HL-60 (cell line): ENCODE data around the gene KLHL26.

ENCODE experiments used
- DNase-seq, 2 experiments: peaks; one replicate each; pipeline ENCODE4 v3.0.0-alpha.2; 2010 to 2020; ENCODE audit warnings: low read depth in 1 of 2, low spot score in 1 of 2
- H3K27ac ChIP-seq: fragments of 250-450 bp; sonication (Bioruptor Pico); replicated peaks from 2 replicates; pipeline ENCODE4 v1.5.1; 2020; ENCODE audit warnings: mild to moderate bottlenecking, moderate library complexity
- H3K27me3 ChIP-seq: fragments of 250-450 bp; sonication (Bioruptor Pico); 2 replicates; pipeline ENCODE4 v1.5.1; 2021; ENCODE audit warnings: mild to moderate bottlenecking, moderate library complexity; ENCODE audit not compliant: insufficient read depth, poor library complexity, severe bottlenecking
- H3K4me3 ChIP-seq: replicated peaks from 2 replicates; pipeline ENCODE4 v1.5.1; 2011; ENCODE audit warnings: mild to moderate bottlenecking, control low read depth, low read length; ENCODE audit not compliant: insufficient read depth
- CTCF ChIP-seq: IDR thresholded peaks from one replicate; pipeline ENCODE4 v1.5.1; 2011; ENCODE audit warnings: low read length, control low read depth, inconsistent platforms; ENCODE audit not compliant: insufficient read depth
- GABPA ChIP-seq: IDR thresholded peaks from 2 replicates; pipeline ENCODE4 v1.6.1; 2012; ENCODE audit warnings: low read depth
- POLR2AphosphoS5 ChIP-seq: IDR thresholded peaks from 2 replicates; pipeline ENCODE4 v1.6.1; 2012; ENCODE audit warnings: low read depth
- REST ChIP-seq: IDR thresholded peaks from 2 replicates; pipeline ENCODE4 v1.6.1; 2012; ENCODE audit warnings: low read depth; ENCODE audit not compliant: insufficient replicate concordance
- SPI1 ChIP-seq: IDR thresholded peaks from 2 replicates; pipeline ENCODE4 v1.6.1; 2012; ENCODE audit warnings: low read depth, mild to moderate bottlenecking, borderline replicate concordance

KLHL26 gene

GRCh38 chr19:18668744-18669523 is 32.1 kb downstream of the KLHL26 start:
- Histone ChIP-seq H3K27ac (no peak overlapping the region), H3K27me3 (no peaks in the 10 kb centered on the region), H3K4me3 (no peak overlapping the region)
- DNase-seq: no peak
- TF ChIP-seq POLR2AphosphoS5 (no peak), GABPA (no peak), CTCF (no peak), SPI1 (no peak)

- Histone ChIP-seq H3K27ac (no peak overlapping the region), H3K27me3 (no peaks in the 10 kb centered on the region), H3K4me3 (no peak overlapping the region)
- TF ChIP-seq REST (no peak), CTCF (no peak), POLR2AphosphoS5 (no peak), SPI1 (no peak), GABPA (no peak)
- DNase-seq: no peak
Measured at GRCh38 chr19:18669524-18669817, 32.6 kb downstream of the KLHL26 start.

GRCh38 chr19:18669883-18670282 is 33.1 kb downstream of the KLHL26 start:
- H3K27ac ChIP-seq: no peak overlapping the region
- H3K4me3 ChIP-seq: no peak overlapping the region
- no peaks in the 10 kb centered on the region for H3K27me3 ChIP-seq
- no peak for DNase-seq
- TF ChIP-seq POLR2AphosphoS5 (no peak), GABPA (no peak), CTCF (no peak), REST (no peak), SPI1 (no peak)

- no peak overlapping the region for H3K27ac ChIP-seq
- no peak overlapping the region for H3K4me3 ChIP-seq
- no peak for DNase-seq
- no peak for TF ChIP-seq POLR2AphosphoS5
- no peak for TF ChIP-seq CTCF
- no peak for TF ChIP-seq REST
- TF ChIP-seq GABPA: no peak
- TF ChIP-seq SPI1: no peak
- H3K27me3 ChIP-seq: no peaks in the 10 kb centered on the region
Measured at GRCh38 chr19:18670312-18670711, 33.5 kb downstream of the KLHL26 start.
